Neural progenitor cell (in vitro differentiated cells): Measurements from ENCODE around the gene MX1.

Experiments
- EZH2 ChIP-seq: fragments of 200-600 bp; sonication (generic); IDR thresholded peaks from 2 replicates; pipeline ENCODE4 v1.6.1; 2017; ENCODE audit warnings: antibody characterized with exemption, mild to moderate bottlenecking, moderate library complexity
- TF ChIP-seq, protein P1 (sequence below): fragments of 200-600 bp; sonication (generic); IDR thresholded peaks from 2 replicates; pipeline ENCODE4 v1.5.1; 2017; ENCODE audit warnings: antibody characterized with exemption, mild to moderate bottlenecking

DNA sequence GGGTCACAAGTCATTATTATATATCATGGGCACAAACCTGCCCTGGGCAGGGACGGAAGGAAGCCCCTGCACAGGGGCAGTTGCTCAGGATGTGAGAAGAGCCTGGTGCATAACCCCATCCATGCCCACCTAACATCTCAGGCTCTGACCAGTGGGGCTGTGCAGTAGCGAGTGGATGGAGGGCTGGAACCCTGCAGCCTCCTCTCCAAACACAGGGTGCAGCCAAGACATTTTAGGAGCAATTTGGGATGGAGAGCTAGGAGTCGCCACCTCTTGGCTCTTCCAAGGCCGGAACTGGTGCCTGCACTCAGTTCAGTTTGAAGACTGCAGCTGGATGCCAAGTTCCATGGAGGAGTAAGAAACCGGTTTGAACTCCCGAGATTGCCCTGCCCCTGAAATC is 2.8 kb downstream of the MX1 start:
- TF ChIP-seq, protein P1, sequence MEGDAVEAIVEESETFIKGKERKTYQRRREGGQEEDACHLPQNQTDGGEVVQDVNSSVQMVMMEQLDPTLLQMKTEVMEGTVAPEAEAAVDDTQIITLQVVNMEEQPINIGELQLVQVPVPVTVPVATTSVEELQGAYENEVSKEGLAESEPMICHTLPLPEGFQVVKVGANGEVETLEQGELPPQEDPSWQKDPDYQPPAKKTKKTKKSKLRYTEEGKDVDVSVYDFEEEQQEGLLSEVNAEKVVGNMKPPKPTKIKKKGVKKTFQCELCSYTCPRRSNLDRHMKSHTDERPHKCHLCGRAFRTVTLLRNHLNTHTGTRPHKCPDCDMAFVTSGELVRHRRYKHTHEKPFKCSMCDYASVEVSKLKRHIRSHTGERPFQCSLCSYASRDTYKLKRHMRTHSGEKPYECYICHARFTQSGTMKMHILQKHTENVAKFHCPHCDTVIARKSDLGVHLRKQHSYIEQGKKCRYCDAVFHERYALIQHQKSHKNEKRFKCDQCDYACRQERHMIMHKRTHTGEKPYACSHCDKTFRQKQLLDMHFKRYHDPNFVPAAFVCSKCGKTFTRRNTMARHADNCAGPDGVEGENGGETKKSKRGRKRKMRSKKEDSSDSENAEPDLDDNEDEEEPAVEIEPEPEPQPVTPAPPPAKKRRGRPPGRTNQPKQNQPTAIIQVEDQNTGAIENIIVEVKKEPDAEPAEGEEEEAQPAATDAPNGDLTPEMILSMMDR: no peak
- no peak for TF ChIP-seq EZH2
